Stimulated activated CD4-positive, alpha-beta T cell treated with anti-CD3 and anti-CD28 coated beads, Interleukin-1b, Interleukin-23, amount 100 ng/mL, for 48 hours (primary cell): ENCODE data around the gene SFSWAP.
"Not testable (repeated sequence)": the region's sequence is repeated elsewhere in the genome, so short reads cannot be mapped to it uniquely, and the experiment has no call there.

ENCODE experiments used
- DNase-seq: peaks from one replicate; pipeline ENCODE4 v3.0.0-alpha.2; 2020

The SFSWAP gene

GRCh38 chr12:131765961-131766360, 55.1 kb downstream of the SFSWAP start:
- no peak for DNase-seq

GRCh38 chr12:131766382-131767107, 55.7 kb downstream of the SFSWAP start:
- no peak for DNase-seq

GRCh38 chr12:131770120-131770519, 59.2 kb downstream of the SFSWAP start:
- no peak for DNase-seq

- DNase-seq: no peak
These were observed 61.1 kb downstream of the SFSWAP start for GRCh38 chr12:131771965-131772364.

- peak; percentile 10 for DNase-seq
These were observed 62.8 kb downstream of the SFSWAP start for GRCh38 chr12:131773582-131774221.

GRCh38 chr12:131774576-131775391, 63.9 kb downstream of the SFSWAP start:
- DNase-seq: no peak

- no peak for DNase-seq
These were observed 64.7 kb downstream of the SFSWAP start for GRCh38 chr12:131775392-131776236.

- no peak for DNase-seq
These were observed 65.5 kb downstream of the SFSWAP start for GRCh38 chr12:131776237-131776889.

- DNase-seq: not testable (repeated sequence)
These were observed 66.4 kb downstream of the SFSWAP start for GRCh38 chr12:131777269-131777668.

GRCh38 chr12:131779027-131779426, 68.1 kb downstream of the SFSWAP start:
- no peak for DNase-seq

GRCh38 chr12:131782061-131782460, 71.2 kb downstream of the SFSWAP start:
- DNase-seq: no peak

GRCh38 chr12:131783915-131784541, 73.1 kb downstream of the SFSWAP start:
- no peak for DNase-seq

GRCh38 chr12:131784909-131785762, 74.2 kb downstream of the SFSWAP start:
- DNase-seq: no peak

GRCh38 chr12:131785763-131786330, 75.0 kb downstream of the SFSWAP start:
- DNase-seq: no peak

- DNase-seq: no peak
These were observed 75.4 kb downstream of the SFSWAP start for GRCh38 chr12:131786331-131786730.

- no peak for DNase-seq
These were observed 76.3 kb downstream of the SFSWAP start for GRCh38 chr12:131787143-131787660.

- no peak for DNase-seq
These were observed 77.2 kb downstream of the SFSWAP start for GRCh38 chr12:131788070-131788469.

- no peak for DNase-seq
These were observed 78.7 kb downstream of the SFSWAP start for GRCh38 chr12:131789638-131790037.

- DNase-seq: no peak
These were observed 82.5 kb downstream of the SFSWAP start for GRCh38 chr12:131793243-131794022.
